Stimulated activated CD8-positive, alpha-beta memory T cell treated with anti-CD3 and anti-CD28 coated beads, Interleukin-7, amount 100 ng/mL, for 24 hours (primary cell): Measurements from ENCODE around the gene SMAP1.
A peak's percentile ranks its signal among the peaks of the same experiment; 100 is the strongest.

Source experiments
- DNase-seq: peaks from one replicate; pipeline ENCODE4 v3.0.0-alpha.2; 2020; ENCODE audit warnings: low read depth

SMAP1 gene

DNA sequence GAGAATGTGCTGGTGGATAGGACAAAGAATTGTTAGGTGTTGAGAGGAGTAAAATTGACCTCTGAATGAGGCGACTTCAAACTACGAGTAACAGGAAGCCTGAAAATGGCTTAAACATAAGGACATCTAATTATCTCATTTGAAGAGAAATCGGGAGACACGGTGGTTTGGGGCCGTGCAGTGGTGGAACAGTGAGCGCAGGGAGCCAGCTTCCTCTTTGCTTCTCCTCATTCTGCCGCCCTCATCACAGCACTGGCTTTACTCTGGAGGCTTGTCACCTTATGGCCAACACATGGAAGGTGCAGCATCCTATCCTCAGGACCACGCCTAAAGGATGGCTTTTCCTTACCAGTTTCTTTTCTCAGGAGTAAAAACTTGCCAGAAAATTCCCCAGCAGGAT is 174.9 kb downstream of the SMAP1 start:
- DNase-seq: no peak

DNA sequence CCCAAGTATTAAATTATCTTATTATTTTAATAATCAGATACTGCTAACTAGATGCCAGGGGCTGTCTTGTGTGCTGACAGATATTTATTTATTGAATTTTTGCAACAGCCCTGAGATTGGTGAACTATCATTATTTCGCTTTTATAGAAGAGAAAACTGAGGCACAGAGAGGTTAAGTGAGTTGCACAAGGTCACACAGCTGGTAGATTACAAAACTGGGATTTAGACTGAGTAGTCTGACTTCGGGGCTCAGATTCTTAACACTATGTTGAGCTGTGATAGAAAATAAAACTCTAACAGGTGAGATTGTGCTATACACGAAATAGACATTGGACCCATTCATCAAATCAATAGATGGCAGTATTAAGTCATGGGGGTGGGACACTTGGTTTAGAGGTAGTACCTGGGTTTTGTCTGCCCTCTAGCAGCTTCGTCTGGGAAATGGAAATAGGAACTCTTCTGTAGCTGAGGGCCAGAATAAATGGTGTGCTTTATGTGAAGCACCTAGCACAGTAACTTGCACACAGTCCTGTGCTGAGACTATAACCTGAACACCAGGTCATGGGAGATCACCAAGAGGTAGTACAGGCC is 175.7 kb downstream of the SMAP1 start:
- DNase-seq: no peak

DNA sequence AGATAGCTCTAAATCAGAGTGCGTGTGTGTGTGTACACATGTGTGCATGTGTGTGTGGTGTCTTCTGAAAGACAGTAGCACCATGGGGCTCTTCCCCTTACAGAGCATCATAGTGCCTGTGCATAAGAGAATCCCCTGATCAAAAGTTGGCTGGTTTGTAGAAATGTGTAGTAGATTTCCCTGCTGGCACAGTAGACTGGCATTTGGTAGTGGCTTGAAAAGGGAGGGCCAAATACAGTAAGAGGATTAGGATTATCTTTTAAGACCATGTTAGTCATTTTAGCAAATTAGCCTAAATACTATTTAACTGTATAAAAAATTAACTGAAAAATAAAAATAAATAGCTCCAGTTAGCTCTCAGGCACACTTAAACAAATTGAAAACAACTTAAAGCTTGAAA is 176.6 kb downstream of the SMAP1 start:
- DNase-seq: no peak

- no peak for DNase-seq
Observed at GRCh38 chr6:70846207-70846835, 178.6 kb downstream of the SMAP1 start.

GRCh38 chr6:70847106-70848084 is 179.7 kb downstream of the SMAP1 start:
- DNase-seq: no peak

DNA sequence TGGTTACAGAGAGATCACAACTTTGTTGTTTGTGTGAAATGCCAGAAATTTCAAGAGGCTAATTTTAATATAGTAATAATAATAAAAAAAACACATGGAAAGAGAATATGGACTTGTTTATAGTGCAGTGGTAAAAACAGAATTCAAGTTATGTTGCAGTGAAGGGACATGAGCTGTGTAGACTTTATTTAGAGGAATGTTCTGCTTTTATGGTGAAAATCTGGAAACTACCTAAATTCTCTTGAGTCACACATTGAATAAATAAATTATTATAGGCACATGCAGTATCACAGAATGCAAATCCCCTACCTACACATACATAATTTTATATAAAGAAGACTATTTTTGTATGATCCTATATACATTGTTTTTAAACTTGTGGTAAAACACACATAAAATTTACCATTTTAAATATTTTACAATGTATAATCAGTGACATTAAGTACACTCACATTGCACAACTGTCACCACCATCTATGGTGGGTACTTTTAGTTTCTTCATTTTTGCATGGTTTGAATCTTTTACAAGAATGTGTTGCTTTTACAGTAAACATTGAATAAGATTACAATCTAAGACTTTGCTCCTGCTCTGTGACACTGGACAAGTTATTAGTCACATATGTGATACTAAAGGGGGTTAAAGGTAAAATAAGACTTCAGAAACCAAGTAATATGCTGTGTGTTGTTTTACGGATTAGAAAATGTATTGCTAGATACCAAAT is 181.8 kb downstream of the SMAP1 start:
- DNase-seq: no peak

DNA sequence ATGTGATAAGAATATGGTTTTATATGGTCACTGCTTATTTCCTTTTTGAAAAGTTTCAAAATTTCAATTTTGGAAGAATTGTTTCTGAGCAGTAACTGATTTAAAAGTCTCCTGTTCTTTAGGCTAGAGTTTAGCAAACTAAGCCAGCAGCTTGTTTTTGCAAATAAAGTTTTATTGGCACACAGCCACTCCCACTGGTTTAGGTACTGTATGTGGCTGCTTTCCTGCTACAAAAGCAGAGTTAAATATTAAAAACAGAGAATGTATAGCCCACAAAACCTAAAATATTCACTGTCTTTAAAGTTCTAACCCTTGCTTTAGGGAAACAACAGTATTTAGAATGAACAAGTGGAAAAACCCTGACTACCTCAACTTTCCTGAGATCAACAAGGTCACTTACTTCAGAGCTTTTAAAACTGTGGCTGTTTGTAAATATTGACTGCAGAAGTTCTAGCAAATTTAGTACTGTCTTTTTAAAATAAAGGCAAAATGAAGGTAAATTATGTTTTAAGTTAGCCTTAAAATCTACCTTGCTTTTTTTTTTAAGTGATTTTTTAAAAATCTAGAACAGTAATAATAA is 185.1 kb downstream of the SMAP1 start:
- DNase-seq: no peak

GRCh38 chr6:70857387-70858077 is 189.8 kb downstream of the SMAP1 start:
- DNase-seq: no peak

DNA sequence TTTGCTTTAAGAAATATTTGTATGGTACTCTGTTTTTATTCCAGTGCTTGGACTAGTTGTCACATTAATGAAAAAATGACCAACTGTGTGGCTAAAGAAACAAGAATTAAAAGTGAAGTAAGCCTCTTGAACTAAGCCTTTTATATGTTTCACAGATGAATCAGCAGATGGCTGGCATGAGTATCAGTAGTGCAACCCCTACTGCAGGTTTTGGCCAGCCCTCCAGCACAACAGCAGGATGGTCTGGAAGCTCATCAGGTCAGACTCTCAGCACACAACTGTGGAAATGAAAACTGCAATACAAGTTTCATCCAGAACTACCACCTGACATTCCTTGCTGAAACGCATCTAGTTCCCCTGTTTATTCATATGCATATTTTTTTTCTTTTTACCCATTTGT is 192.4 kb downstream of the SMAP1 start:
- no peak for DNase-seq

- DNase-seq: no peak
Observed at GRCh38 chr6:70860920-70861319, 193.2 kb downstream of the SMAP1 start.

DNA sequence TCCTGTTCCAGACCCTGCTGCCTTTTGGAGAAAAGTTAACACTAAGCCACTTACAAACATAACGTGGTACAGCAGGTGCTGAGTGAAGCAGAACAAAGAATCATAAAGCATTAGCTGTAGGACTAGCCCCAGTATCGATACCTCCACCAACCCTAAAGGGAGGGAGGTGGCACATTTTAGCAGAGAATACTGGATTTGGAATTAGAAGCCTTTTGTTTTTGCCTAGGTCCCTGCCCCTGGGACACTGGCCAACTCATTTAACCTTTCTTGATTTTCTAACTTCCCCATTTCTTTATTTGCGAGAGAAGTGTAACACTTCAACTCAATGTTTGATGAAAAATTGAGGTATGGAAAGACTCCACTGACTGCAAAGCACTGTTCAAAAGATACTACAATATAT is 195.7 kb downstream of the SMAP1 start:
- DNase-seq: no peak

DNA sequence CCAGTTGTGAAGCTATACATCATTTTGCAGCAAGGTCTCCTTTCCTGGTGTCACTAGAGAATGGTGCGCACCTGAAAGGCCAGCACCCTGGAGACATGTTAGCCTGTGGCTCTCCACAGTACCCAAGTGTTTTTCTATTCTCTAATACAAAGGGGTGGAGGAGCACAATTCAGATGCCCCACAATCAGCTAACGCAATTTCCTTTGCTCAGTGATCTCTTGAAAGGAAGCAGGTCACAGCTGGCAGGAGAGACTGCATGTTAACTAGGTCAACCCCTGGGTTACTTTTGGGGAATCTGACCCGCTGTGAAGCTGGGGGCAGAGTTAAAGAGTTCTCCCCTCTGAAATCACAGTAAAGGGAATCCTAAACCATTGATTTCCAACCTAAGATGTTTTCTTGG is 196.7 kb downstream of the SMAP1 start:
- DNase-seq: no peak

DNA sequence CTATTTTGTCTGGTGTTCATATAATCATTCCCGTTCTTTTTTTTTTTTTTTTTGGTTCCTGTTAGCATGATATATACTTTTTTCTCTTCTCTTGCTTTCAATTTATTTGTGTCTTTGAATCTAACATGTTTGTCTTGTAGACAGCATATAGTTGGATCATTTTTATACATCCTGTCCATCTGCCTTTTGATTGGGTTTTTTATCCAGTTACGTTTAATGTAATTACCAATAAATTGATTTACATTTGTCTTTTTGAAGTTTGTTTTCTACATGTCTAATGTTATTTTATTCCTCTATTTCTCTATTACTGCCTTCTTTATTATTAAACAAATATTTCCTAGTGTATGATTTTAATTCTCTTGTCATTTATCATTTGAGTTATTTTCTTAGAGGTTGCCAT is 204.8 kb downstream of the SMAP1 start:
- DNase-seq: no peak

- DNase-seq: no peak
Observed at GRCh38 chr6:70874181-70874913, 206.7 kb downstream of the SMAP1 start.

GRCh38 chr6:70879496-70879895 is 211.8 kb downstream of the SMAP1 start:
- DNase-seq: no peak

DNA sequence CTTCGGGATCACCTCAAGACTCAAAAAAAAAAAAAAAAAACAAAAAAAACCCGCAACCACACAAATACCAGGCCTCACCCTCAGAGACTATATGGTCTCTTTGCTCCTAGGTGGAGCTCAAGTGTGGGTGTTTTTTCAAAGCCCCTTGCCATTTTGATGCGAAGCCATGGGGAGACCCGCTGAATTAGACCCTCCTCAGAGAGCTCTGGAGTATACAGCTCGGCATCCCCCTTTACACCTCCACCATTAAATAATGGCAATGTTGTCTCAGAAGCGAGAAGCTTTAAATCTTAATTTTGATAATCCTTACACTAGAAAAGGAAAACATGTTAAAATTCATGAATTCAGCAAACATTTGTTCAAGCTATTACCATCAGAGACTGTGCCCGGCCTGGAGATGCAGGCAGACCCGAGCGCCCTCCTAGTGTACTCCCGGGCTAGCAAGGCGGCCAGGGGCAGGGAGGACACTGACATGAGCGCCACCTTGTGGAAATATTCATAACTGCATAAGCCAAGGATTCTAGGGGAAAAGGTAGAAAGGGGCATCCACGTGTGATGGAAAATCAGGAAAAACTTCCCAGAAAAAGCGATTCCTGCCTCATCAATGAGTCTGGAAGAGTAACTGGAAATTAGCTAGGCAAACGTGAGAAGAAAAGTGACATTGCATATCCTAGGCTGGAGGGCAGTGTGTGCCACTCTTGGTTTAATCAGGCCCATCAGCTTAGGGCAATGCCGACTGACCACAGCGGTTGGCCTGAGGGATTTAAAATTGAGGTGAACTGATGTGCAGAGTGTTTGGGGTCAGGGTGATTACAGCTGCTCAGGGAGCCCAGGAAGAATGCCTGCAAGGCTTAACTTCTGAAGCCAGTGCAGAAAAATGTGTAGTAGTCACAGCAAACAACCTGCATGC is 216.6 kb downstream of the SMAP1 start:
- DNase-seq: peak; percentile 14

DNA sequence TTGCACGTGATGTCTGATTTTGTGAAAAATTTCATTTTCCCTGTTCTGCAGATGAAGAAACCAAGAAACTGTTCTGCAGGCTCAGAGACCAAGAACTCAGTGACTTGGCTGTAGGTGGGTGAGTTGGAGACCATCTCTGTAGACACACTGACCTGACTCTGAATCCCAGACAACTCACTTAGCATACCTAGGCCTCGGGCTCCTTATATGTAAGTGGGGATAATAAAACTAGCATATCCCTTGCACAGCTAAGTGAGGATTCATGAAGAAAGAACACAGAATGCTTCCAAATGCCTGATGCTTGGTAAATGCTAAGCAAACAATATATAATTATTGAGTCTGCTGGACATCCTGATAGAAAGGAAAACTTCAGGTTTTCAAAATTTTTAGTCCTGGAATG is 218.4 kb downstream of the SMAP1 start:
- DNase-seq: no peak

GRCh38 chr6:70886661-70887060 is 219.0 kb downstream of the SMAP1 start:
- no peak for DNase-seq

DNA sequence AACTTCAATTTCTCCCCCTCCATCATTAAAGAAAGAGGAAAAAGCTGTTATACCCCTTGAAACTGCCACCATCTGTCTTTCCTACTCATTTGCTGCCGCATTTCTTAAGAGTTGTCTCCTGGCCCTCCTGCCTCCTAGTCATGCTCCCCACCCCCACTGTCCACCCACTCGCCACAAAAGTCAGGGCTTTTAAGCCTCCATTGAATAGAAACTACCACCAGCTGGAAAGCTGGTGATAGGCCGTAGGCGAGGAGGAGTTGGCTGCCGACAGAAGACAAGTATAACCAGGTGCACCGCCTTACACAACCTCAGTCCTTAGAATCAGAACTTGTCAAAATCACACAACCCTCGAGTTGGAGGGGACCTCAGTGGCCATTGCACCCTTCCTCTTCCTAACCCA is 221.6 kb downstream of the SMAP1 start:
- DNase-seq: no peak

- no peak for DNase-seq
Observed at GRCh38 chr6:70894001-70894400, 226.3 kb downstream of the SMAP1 start.
